ENCODE results near the gene NDOR1.

The NDOR1 gene

GRCh38 chr9:137184881-137185660, 20.4 kb upstream of the NDOR1 start:
- no peak for TF ChIP-seq CTCF (IDR thresholded peaks at IDR 0.05; ENCODE audit: borderline replicate concordance, insufficient read depth, low read depth, low read length)
- no peak overlapping the region for H3K4me3 ChIP-seq (ENCODE audit: low read depth, low read length)

- no peak overlapping the region for H3K4me3 ChIP-seq (ENCODE audit: low read depth, low read length)
- no peak for TF ChIP-seq CTCF (IDR thresholded peaks at IDR 0.05; ENCODE audit: borderline replicate concordance, insufficient read depth, low read depth, low read length)
Observed at GRCh38 chr9:137185921-137186320, 19.6 kb upstream of the NDOR1 start.

GRCh38 chr9:137186385-137186784, 19.1 kb upstream of the NDOR1 start:
- no peak for TF ChIP-seq CTCF (IDR thresholded peaks at IDR 0.05; ENCODE audit: borderline replicate concordance, insufficient read depth, low read depth, low read length)

GRCh38 chr9:137187386-137187785, 18.1 kb upstream of the NDOR1 start:
- TF ChIP-seq CTCF (IDR thresholded peaks at IDR 0.05; ENCODE audit: borderline replicate concordance, insufficient read depth, low read depth, low read length), result no peak
- peak overlapping the region; percentile 84 for H3K4me3 ChIP-seq (ENCODE audit: low read depth, low read length)

More at GRCh38 chr9:137186385-137186784, 19.1 kb upstream of the NDOR1 start:
- H3K4me3 ChIP-seq (ENCODE audit: low read depth, low read length), result no peak overlapping the region

GRCh38 chr9:137188086-137188489, 17.4 kb upstream of the NDOR1 start:
- TF ChIP-seq CTCF (IDR thresholded peaks at IDR 0.05; ENCODE audit: borderline replicate concordance, insufficient read depth, low read depth, low read length), result no peak
- H3K4me3 ChIP-seq (ENCODE audit: low read depth, low read length), result peak overlapping the region; percentile 84

- H3K4me3 ChIP-seq (ENCODE audit: low read depth, low read length), result peak within 1 kb of the TSS; percentile 84
- peak; percentile 56 for TF ChIP-seq CTCF (IDR thresholded peaks at IDR 0.05; ENCODE audit: borderline replicate concordance, insufficient read depth, low read depth, low read length)
Observed at GRCh38 chr9:137188490-137189296, 16.8 kb upstream of the NDOR1 start, which contains the start of the genes ANAPC2 and SSNA1. ANAPC2 (minus strand) TSS chr9:137188560; CDS start chr9:137188532, 28 bp downstream. SSNA1 (plus strand) TSS chr9:137188676; CDS start chr9:137188727, 51 bp downstream.
